HFF-Myc (cell line): ENCODE results near the gene GPD2.

ENCODE experiments used
- DNase-seq: peaks from one replicate; pipeline ENCODE4 v3.0.0-alpha.2; 2011; ENCODE audit warnings: low read depth; ENCODE audit errors: extremely low read depth
- H3K4me3 ChIP-seq: replicated peaks from 2 replicates; pipeline ENCODE4 v1.5.1; 2011; ENCODE audit warnings: low read depth, mild to moderate bottlenecking, control low read depth, low read length
- TF ChIP-seq, protein P1 (sequence below): IDR thresholded peaks from 2 replicates; pipeline ENCODE4 v1.5.1; 2012; ENCODE audit warnings: mild to moderate bottlenecking, low read depth, low read length, control low read depth; ENCODE audit errors: missing control alignments

The GPD2 gene

DNA sequence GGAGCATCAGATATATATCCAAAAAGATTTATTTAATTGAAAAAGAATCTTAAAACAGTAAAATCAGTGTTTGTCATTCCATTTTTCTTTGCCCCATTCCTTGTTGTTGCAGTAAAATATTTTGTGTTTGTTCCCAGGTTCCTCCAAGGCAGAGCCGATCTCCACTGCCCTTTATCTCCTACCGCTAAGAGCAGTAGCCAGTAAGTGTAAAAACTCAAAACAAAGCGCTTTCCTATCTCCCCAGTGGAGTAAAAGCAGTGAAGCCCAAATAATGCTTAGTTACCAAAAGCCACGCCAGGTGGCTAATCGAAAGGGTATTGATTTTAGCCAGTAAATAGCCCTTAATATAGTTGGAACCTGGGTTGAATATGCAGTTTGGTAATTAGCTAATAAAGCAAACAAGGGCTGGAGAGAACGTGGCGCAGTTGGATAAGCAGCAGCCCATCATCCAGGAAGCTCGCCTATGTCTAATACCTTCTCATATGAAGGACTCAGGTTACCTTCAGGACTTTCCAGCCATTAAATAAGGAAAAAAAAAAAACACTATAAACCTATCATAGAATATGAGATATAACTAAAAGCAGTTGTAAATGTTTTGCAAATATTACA lies 12.4 kb upstream of the GPD2 start:
- H3K4me3 ChIP-seq, result no peak overlapping the region
- TF ChIP-seq, protein P1, sequence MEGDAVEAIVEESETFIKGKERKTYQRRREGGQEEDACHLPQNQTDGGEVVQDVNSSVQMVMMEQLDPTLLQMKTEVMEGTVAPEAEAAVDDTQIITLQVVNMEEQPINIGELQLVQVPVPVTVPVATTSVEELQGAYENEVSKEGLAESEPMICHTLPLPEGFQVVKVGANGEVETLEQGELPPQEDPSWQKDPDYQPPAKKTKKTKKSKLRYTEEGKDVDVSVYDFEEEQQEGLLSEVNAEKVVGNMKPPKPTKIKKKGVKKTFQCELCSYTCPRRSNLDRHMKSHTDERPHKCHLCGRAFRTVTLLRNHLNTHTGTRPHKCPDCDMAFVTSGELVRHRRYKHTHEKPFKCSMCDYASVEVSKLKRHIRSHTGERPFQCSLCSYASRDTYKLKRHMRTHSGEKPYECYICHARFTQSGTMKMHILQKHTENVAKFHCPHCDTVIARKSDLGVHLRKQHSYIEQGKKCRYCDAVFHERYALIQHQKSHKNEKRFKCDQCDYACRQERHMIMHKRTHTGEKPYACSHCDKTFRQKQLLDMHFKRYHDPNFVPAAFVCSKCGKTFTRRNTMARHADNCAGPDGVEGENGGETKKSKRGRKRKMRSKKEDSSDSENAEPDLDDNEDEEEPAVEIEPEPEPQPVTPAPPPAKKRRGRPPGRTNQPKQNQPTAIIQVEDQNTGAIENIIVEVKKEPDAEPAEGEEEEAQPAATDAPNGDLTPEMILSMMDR, result no peak
- no peak for DNase-seq

GRCh38 chr2:156427074-156427473 lies 9.1 kb upstream of the GPD2 start:
- H3K4me3 ChIP-seq, result no peak overlapping the region
- TF ChIP-seq, protein P1, result no peak
- DNase-seq, result no peak

DNA sequence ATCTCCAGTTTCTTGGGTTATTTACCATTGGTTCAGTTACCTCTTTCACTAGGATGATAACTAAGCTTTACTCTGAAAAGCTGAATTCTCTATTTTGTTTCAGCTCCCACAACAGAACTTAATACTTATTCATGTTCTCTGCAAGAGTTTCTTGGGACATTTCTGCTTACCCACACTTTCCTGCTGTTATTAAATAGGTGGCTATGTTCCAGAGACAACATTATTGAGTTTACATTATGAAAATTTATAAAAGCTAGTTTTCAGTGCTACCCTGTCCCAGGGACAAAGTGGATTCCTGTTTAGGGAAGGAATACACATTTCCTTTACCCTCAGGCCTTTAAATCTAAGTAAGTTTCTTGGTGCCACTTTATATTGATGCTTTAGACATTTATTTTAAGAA lies 7.0 kb upstream of the GPD2 start:
- no peak overlapping the region for H3K4me3 ChIP-seq
- DNase-seq, result no peak
- TF ChIP-seq, protein P1, result no peak

DNA sequence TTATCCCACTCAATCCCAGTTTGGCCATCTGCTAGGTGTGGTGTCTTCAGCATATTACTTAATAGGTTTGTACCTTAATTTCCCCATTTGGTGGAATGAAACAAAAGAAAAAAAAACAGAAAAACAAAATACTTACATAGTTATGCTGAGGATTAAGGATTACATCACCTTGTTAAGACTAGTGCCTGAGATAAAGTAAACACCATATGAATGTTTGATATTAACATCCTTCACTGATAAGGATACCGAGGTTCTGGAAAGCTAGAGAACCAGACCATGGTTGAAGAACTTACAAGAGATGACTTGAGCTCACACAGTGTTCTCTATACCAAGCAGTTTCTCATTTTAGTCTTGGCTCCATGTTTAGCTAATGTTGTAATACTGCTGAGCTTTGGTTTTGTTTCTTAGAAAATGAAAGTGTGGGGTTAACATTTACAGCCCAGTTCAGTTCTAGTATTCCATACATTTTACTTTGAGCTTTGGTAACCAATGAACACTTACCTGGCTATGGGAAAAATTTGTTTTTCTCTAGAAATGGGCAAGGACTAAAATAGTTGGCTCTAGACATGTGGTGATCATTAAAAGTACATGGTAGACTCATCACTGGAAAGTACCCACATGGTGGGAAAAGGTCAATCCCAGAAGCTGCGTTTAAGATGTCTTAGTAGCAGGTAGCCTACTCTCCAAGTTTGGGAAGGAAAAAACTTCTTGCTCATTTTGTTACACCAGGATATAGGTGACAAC lies 5.8 kb upstream of the GPD2 start:
- DNase-seq, result no peak
- no peak overlapping the region for H3K4me3 ChIP-seq

DNA sequence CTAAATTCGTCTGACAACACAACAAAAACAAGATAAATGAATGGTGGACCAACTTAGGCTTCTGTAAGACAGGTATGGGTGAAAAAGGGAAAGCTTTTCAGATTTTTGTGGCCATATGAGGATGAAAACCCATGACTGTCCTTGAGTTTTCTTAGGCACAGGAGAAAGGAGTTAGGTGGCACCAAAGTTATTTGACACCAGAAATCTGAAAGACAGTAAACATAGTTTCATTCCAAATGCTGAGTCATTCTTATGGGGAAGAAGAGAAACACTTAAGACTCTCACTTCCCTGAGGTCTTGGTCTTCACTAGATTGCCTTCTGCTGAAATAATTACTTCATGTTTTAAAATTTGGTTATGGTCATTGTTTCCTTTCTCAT lies 5.2 kb upstream of the GPD2 start:
- no peak for DNase-seq
- H3K4me3 ChIP-seq, result no peak overlapping the region
- TF ChIP-seq, protein P1, result no peak

More for the DNA sequence above, 5.8 kb upstream of the GPD2 start:
- TF ChIP-seq, protein P1, result no peak

GRCh38 chr2:156434461-156435291 lies 1.5 kb upstream of the GPD2 start:
- DNase-seq, result no peak
- H3K4me3 ChIP-seq, result no peak overlapping the region
- TF ChIP-seq, protein P1, result no peak
